Breast epithelium (tissue), 3 donors: ENCODE measurements around the gene ZNF785.
"Not testable (repeated sequence)": the region's sequence is repeated elsewhere in the genome, so short reads cannot be mapped to it uniquely, and the experiment has no call there.

Experiments used
- POLR2AphosphoS5 ChIP-seq, 3 donors: sonication (generic); formaldehyde crosslinking; IDR thresholded peaks; one replicate each; pipeline ENCODE4 v1.6.1; 2017; ENCODE audit warnings: antibody characterized with exemption in 3 of 3
- TF ChIP-seq, protein P1 (sequence below), 3 donors: fragments of 450-650 bp; IDR thresholded peaks; one replicate each; pipeline ENCODE4 v1.5.1; 2016 to 2017; ENCODE audit warnings: antibody characterized with exemption in 3 of 3, mild to moderate bottlenecking in 3 of 3, moderate library complexity in 3 of 3

DNA sequence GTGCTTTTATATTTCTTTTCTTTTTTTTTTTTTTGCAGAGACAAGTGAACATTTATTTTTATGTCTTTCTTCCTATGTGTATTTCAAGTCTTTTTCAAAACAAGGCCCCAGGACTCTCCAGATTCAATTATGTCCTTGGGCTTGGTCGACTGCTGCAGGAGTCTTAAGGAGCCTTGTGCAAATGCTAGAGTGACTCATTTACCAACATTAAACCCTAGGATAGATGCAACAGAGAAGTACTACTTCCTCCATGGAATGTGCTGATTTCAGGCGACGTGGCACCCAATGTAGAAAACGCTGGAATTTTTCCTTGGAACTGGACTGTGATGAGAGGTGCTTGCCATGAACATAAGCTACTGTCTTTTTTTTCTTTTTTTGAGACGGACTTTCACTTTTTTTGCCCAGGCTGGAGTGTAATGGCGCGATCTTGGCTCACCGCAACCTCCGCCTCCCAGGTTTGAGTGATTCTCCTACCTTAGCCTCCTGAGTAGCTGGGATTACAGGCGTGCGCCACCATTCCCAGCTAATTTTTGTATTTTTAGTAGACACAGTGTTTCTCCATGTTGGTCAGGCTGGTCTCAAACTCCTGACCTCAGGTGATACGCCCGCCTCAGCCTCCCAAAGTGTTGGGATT, 49.0 kb downstream of the ZNF785 start:
- TF ChIP-seq, protein P1, sequence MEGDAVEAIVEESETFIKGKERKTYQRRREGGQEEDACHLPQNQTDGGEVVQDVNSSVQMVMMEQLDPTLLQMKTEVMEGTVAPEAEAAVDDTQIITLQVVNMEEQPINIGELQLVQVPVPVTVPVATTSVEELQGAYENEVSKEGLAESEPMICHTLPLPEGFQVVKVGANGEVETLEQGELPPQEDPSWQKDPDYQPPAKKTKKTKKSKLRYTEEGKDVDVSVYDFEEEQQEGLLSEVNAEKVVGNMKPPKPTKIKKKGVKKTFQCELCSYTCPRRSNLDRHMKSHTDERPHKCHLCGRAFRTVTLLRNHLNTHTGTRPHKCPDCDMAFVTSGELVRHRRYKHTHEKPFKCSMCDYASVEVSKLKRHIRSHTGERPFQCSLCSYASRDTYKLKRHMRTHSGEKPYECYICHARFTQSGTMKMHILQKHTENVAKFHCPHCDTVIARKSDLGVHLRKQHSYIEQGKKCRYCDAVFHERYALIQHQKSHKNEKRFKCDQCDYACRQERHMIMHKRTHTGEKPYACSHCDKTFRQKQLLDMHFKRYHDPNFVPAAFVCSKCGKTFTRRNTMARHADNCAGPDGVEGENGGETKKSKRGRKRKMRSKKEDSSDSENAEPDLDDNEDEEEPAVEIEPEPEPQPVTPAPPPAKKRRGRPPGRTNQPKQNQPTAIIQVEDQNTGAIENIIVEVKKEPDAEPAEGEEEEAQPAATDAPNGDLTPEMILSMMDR (IDR thresholded peaks at IDR 0.05): not testable (repeated sequence)
- not testable (repeated sequence) for TF ChIP-seq POLR2AphosphoS5 (IDR thresholded peaks at IDR 0.05)
